ENCODE results near the gene CDH13.

DNA sequence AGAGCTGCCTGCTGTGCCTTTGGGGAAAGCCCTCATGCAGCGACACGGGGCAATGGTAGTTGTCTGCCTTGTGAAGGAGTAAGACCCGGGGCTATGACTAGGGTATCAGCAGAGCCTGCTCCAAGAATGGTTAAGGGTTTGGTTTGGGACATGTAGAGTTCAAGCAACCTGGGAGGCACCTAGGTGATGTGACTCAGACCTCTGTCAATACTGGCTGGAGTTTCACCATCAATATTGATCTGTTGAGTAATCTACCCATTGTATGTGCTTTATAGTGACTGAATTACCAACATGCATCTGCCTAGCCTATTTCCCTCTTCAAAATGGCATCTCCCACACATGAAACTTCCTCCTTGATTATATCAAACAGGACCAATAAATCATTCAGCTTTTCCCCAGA, 782.6 kb downstream of the CDH13 start:
- TF ChIP-seq EZH2 (IDR thresholded peaks at IDR 0.05; ENCODE audit: borderline replicate concordance, insufficient read depth, low read length, poor library complexity, severe bottlenecking) (no peak), CTCF (IDR thresholded peaks at IDR 0.05; ENCODE audit: poor library complexity, severe bottlenecking) (no peak), POLR2AphosphoS5 (IDR thresholded peaks at IDR 0.05) (no peak), TAF1 (IDR thresholded peaks at IDR 0.05; ENCODE audit: low read depth) (no peak), EP300 (conservative IDR thresholded peaks at IDR 0.05; ENCODE audit: poor library complexity, severe bottlenecking) (no peak), RAD21 (conservative IDR thresholded peaks at IDR 0.05) (no peak)
- TF ChIP-seq, protein P1, sequence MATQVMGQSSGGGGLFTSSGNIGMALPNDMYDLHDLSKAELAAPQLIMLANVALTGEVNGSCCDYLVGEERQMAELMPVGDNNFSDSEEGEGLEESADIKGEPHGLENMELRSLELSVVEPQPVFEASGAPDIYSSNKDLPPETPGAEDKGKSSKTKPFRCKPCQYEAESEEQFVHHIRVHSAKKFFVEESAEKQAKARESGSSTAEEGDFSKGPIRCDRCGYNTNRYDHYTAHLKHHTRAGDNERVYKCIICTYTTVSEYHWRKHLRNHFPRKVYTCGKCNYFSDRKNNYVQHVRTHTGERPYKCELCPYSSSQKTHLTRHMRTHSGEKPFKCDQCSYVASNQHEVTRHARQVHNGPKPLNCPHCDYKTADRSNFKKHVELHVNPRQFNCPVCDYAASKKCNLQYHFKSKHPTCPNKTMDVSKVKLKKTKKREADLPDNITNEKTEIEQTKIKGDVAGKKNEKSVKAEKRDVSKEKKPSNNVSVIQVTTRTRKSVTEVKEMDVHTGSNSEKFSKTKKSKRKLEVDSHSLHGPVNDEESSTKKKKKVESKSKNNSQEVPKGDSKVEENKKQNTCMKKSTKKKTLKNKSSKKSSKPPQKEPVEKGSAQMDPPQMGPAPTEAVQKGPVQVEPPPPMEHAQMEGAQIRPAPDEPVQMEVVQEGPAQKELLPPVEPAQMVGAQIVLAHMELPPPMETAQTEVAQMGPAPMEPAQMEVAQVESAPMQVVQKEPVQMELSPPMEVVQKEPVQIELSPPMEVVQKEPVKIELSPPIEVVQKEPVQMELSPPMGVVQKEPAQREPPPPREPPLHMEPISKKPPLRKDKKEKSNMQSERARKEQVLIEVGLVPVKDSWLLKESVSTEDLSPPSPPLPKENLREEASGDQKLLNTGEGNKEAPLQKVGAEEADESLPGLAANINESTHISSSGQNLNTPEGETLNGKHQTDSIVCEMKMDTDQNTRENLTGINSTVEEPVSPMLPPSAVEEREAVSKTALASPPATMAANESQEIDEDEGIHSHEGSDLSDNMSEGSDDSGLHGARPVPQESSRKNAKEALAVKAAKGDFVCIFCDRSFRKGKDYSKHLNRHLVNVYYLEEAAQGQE (IDR thresholded peaks at IDR 0.05; ENCODE audit: borderline replicate concordance), result no peak

All from neural cell (in vitro differentiated cells).